Measurements from ENCODE around the gene ANAPC4.

The ANAPC4 gene

DNA sequence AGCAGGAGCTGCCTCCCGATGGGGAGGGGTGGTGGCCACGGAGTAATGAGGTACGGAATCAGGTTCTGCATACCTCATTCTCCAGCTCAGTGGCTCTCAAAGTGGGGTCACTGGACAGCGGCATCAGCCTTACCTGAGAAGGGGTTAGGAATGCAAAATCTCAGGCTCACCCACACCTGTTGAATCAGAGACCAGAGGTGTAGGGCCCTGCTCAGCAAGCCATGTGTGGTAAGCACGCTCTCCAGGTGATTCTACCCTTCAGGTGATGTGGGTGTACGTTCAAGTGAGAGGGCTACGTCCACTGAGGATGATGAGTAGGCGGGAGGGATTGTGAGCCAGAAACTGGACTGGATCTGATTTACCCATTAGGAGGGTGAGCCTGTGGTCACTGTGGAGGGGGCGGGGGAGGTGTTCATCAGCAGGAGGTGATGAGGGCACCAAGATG lies 65.8 kb downstream of the ANAPC4 start:
- no peaks in the 10 kb centered on the region for H3K4me1 ChIP-seq (ENCODE audit: control insufficient read depth, low read length)
- TF ChIP-seq, protein P1, sequence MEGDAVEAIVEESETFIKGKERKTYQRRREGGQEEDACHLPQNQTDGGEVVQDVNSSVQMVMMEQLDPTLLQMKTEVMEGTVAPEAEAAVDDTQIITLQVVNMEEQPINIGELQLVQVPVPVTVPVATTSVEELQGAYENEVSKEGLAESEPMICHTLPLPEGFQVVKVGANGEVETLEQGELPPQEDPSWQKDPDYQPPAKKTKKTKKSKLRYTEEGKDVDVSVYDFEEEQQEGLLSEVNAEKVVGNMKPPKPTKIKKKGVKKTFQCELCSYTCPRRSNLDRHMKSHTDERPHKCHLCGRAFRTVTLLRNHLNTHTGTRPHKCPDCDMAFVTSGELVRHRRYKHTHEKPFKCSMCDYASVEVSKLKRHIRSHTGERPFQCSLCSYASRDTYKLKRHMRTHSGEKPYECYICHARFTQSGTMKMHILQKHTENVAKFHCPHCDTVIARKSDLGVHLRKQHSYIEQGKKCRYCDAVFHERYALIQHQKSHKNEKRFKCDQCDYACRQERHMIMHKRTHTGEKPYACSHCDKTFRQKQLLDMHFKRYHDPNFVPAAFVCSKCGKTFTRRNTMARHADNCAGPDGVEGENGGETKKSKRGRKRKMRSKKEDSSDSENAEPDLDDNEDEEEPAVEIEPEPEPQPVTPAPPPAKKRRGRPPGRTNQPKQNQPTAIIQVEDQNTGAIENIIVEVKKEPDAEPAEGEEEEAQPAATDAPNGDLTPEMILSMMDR (IDR thresholded peaks at IDR 0.05; ENCODE audit: low read depth, low read length, poor library complexity, severe bottlenecking), result no peak
- no peak for TF ChIP-seq EZH2phosphoT487 (IDR thresholded peaks at IDR 0.05; ENCODE audit: borderline replicate concordance, low read length)
- no peak overlapping the region for H3K4me2 ChIP-seq (ENCODE audit: low read length)

DNA sequence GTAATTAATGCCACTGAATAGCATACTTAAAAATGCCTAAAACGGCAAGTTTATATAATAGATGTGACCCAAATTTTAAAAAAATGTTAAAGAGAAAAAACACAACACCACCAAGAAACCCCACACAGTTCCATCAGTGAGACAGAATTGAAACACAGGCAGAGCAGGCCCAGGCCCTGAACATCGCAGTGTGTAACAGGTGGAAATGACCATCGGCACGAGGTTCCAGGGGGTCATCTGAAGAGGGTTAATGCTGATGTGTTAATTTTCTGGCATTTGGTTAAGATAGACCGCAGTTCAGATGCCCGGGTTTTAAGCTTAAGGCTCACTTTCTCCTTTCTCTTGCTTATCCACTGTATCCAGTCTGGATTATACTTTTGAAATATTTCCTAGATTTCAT lies 66.8 kb downstream of the ANAPC4 start:
- Histone ChIP-seq H3F3A (ENCODE audit: control insufficient read depth, insufficient read depth) (no peaks in the 10 kb centered on the region), H3K27ac (ENCODE audit: low read depth, low read length) (no peak overlapping the region), H3K4me1 (ENCODE audit: control insufficient read depth, low read length) (no peaks in the 10 kb centered on the region), H3K9me3 (ENCODE audit: control insufficient read depth, insufficient read depth, low read length) (no peaks in the 10 kb centered on the region), H3K79me2 (ENCODE audit: control insufficient read depth, low read length) (no peaks in the 10 kb centered on the region), H3K9me2 (replicated peaks; ENCODE audit: control insufficient read depth, low read length) (no peaks in the 10 kb centered on the region), H3K27me3 (ENCODE audit: control insufficient read depth, low read length) (0 out of 2 replicates have a peak, but pooled peaks cover 6% of the 10 kb centered on the region), H4K20me1 (ENCODE audit: control insufficient read depth, insufficient read depth, low read depth, low read length) (no peaks in the 10 kb centered on the region), H3K4me2 (ENCODE audit: low read length) (no peak overlapping the region), H3K36me3 (ENCODE audit: control insufficient read depth, low read length) (no peaks in the 10 kb centered on the region), H3K4me3 (ENCODE audit: low read length) (no peak overlapping the region)
- no peak for TF ChIP-seq EZH2phosphoT487 (IDR thresholded peaks at IDR 0.05; ENCODE audit: borderline replicate concordance, low read length)
- TF ChIP-seq, protein P1 (IDR thresholded peaks at IDR 0.05; ENCODE audit: low read depth, low read length, poor library complexity, severe bottlenecking), result no peak

More for the DNA sequence above, 65.8 kb downstream of the ANAPC4 start:
- no peaks in the 10 kb centered on the region for H3K9me2 ChIP-seq (replicated peaks; ENCODE audit: control insufficient read depth, low read length)
- H3K36me3 ChIP-seq (ENCODE audit: control insufficient read depth, low read length), result no peaks in the 10 kb centered on the region
- H3K4me3 ChIP-seq (ENCODE audit: low read length), result no peak overlapping the region
- H3K27me3 ChIP-seq (ENCODE audit: control insufficient read depth, low read length), result 0 out of 2 replicates have a peak, but pooled peaks cover 4% of the 10 kb centered on the region
- no peaks in the 10 kb centered on the region for H3F3A ChIP-seq (ENCODE audit: control insufficient read depth, insufficient read depth)
- no peaks in the 10 kb centered on the region for H3K9me3 ChIP-seq (ENCODE audit: control insufficient read depth, insufficient read depth, low read length)
- H3K79me2 ChIP-seq (ENCODE audit: control insufficient read depth, low read length), result no peaks in the 10 kb centered on the region
- no peak overlapping the region for H3K27ac ChIP-seq (ENCODE audit: low read depth, low read length)
- H4K20me1 ChIP-seq (ENCODE audit: control insufficient read depth, insufficient read depth, low read depth, low read length), result no peaks in the 10 kb centered on the region

DNA sequence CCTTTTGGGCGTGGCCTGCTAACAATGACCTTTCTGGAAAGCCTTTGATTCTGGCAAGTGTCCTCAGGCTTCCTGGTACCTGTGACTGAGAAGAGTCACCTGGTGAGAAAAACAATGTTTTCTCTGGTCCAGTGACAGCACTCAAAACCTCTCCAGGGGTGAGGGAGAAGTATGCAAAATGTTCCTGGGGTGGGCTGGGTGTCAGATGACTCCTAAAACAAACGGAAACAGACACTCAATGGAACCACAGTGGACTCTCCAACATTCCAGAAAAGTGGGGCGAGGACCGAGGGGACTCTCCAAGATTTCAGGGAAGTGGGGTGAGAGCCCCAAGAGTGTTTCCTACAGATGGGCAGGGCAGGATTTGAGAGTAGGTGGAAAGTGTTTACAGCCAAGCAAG lies 69.5 kb downstream of the ANAPC4 start:
- no peaks in the 10 kb centered on the region for H3K9me3 ChIP-seq (ENCODE audit: control insufficient read depth, insufficient read depth, low read length)
- 0 out of 2 replicates have a peak, but pooled peaks cover 9% of the 10 kb centered on the region for H3K27me3 ChIP-seq (ENCODE audit: control insufficient read depth, low read length)
- no peak overlapping the region for H3K4me2 ChIP-seq (ENCODE audit: low read length)
- H3K27ac ChIP-seq (ENCODE audit: low read depth, low read length), result no peak overlapping the region
- no peak overlapping the region for H3K4me3 ChIP-seq (ENCODE audit: low read length)
- H3F3A ChIP-seq (ENCODE audit: control insufficient read depth, insufficient read depth), result no peaks in the 10 kb centered on the region
- H3K9me2 ChIP-seq (replicated peaks; ENCODE audit: control insufficient read depth, low read length), result no peaks in the 10 kb centered on the region
- no peaks in the 10 kb centered on the region for H3K36me3 ChIP-seq (ENCODE audit: control insufficient read depth, low read length)
- H4K20me1 ChIP-seq (ENCODE audit: control insufficient read depth, insufficient read depth, low read depth, low read length), result no peaks in the 10 kb centered on the region
- no peaks in the 10 kb centered on the region for H3K4me1 ChIP-seq (ENCODE audit: control insufficient read depth, low read length)
- TF ChIP-seq, protein P1 (IDR thresholded peaks at IDR 0.05; ENCODE audit: low read depth, low read length, poor library complexity, severe bottlenecking), result no peak
- TF ChIP-seq EZH2phosphoT487 (IDR thresholded peaks at IDR 0.05; ENCODE audit: borderline replicate concordance, low read length), result no peak
- no peaks in the 10 kb centered on the region for H3K79me2 ChIP-seq (ENCODE audit: control insufficient read depth, low read length)

Measured in DOHH2 (cell line).